ENCODE measurements around the gene ESPNL. TPM values are rescaled to one million over a fixed set of nuclear protein-coding genes. Genes with fewer than 3 reads are reported as not detected.

ESPNL gene
- total RNA-seq, 1 experiment from 2014 or later, result 0.85 TPM

- POLR2A ChIA-PET, result no interaction called here
- H3K4me1 ChIP-seq (ENCODE audit: control insufficient read depth, insufficient read depth, low read length), result peaks cover 35% of the 10 kb centered on the region
- no peak overlapping the region for H3K27ac ChIP-seq (ENCODE audit: low read length)
- H3K9me3 ChIP-seq (ENCODE audit: control insufficient read depth, insufficient read depth, low read depth, low read length), result no peaks in the 10 kb centered on the region
- intact Hi-C loops (cut with micrococcal nuclease; ENCODE audit: unreplicated experiment) (no loop called here), in situ Hi-C loops (cut with HindIII; ENCODE audit: low pct_unique_long_range_greater_than_20kb, low sequenced_read_pairs) (no loop called here)
- CTCF ChIA-PET, result no interaction called here
- H3K27me3 ChIP-seq (ENCODE audit: control insufficient read depth, insufficient read depth, low read length), result no peaks in the 10 kb centered on the region
- no peak overlapping the region for H3K4me3 ChIP-seq (ENCODE audit: low read depth in 2 of 2, low read length in 2 of 2)
- ATAC-seq (no peak), DNase-seq (ENCODE audit: low read depth, low spot score) (no peak)
- no peaks in the 10 kb centered on the region for H3K36me3 ChIP-seq (ENCODE audit: control insufficient read depth, insufficient read depth, low read length)
- TF ChIP-seq CTCF (IDR thresholded peaks at IDR 0.05), result no peak
- TF ChIP-seq SIN3A (IDR thresholded peaks at IDR 0.05; ENCODE audit: borderline replicate concordance, insufficient read depth, low read depth, low read length), result no peak
- no peak for TF ChIP-seq POLR2AphosphoS5 (IDR thresholded peaks at IDR 0.05; ENCODE audit: low read depth, low read length)
- BruUV-seq (replicated peaks), result no TSS peak
Measured at GRCh38 chr2:238140040-238140439, 39.9 kb downstream of the ESPNL start.

GRCh38 chr2:238140721-238141540, 40.8 kb downstream of the ESPNL start:
- no peak overlapping the region for H3K27ac ChIP-seq (ENCODE audit: low read length)
- H3K4me1 ChIP-seq (ENCODE audit: control insufficient read depth, insufficient read depth, low read length), result peaks cover 35% of the 10 kb centered on the region
- intact Hi-C loops (cut with micrococcal nuclease; ENCODE audit: unreplicated experiment) (no loop called here), in situ Hi-C loops (cut with HindIII; ENCODE audit: low pct_unique_long_range_greater_than_20kb, low sequenced_read_pairs) (no loop called here)
- H3K4me3 ChIP-seq (ENCODE audit: low read depth in 2 of 2, low read length in 2 of 2), result no peak overlapping the region
- H3K9me3 ChIP-seq (ENCODE audit: control insufficient read depth, insufficient read depth, low read depth, low read length), result no peaks in the 10 kb centered on the region
- no peak for DNase-seq (ENCODE audit: low read depth, low spot score)
- H3K27me3 ChIP-seq (ENCODE audit: control insufficient read depth, insufficient read depth, low read length), result no peaks in the 10 kb centered on the region
- H3K36me3 ChIP-seq (ENCODE audit: control insufficient read depth, insufficient read depth, low read length), result no peaks in the 10 kb centered on the region
- ChIA-PET POLR2A (interaction anchor here (0.6 kb wide), 1 partner anchor 8 kb away, joined by 3 read pairs; no protein-coding TSS in a partner anchor), CTCF (no interaction called here)
- TF ChIP-seq REST (IDR thresholded peaks at IDR 0.05; ENCODE audit: insufficient read depth in 1 of 2, low read depth in 2 of 2, low read length in 1 of 2) (no peak), SIN3A (IDR thresholded peaks at IDR 0.05; ENCODE audit: borderline replicate concordance, insufficient read depth, low read depth, low read length) (no peak), POLR2AphosphoS5 (IDR thresholded peaks at IDR 0.05; ENCODE audit: low read depth, low read length) (no peak), TCF7L2 (IDR thresholded peaks at IDR 0.05; ENCODE audit: low read depth, low read length) (no peak), CTCF (IDR thresholded peaks at IDR 0.05) (no peak)
- ATAC-seq, result no peak
- BruUV-seq (replicated peaks), result no TSS peak

All from Panc1 (cell line).